HEK293 (cell line): Measurements from ENCODE around the gene TOM1L2.

Experiments used
- HOXA7 ChIP-seq: sonication (generic); formaldehyde crosslinking; IDR thresholded peaks from 2 replicates; pipeline ENCODE4 v1.8.1; 2022; ENCODE audit warnings: missing genetic modification reagents, borderline replicate concordance
- OSR2 ChIP-seq: fragments of 450-650 bp; formaldehyde crosslinking; IDR thresholded peaks from 2 replicates; pipeline ENCODE4 v1.5.1; 2016; ENCODE audit warnings: missing biosample characterization, missing genetic modification characterization
- SCRT1 ChIP-seq: fragments of 450-650 bp; formaldehyde crosslinking; IDR thresholded peaks from 2 replicates; pipeline ENCODE4 v1.5.1; 2016; ENCODE audit warnings: missing biosample characterization, missing genetic modification characterization, borderline replicate concordance
- SP7 ChIP-seq: fragments of 450-650 bp; formaldehyde crosslinking; IDR thresholded peaks from 2 replicates; pipeline ENCODE4 v1.5.1; 2016; ENCODE audit warnings: missing biosample characterization, missing genetic modification characterization
- TCF7L2 ChIP-seq: IDR thresholded peaks from 2 replicates; pipeline ENCODE4 v1.6.1; 2011; ENCODE audit warnings: low read depth, mild to moderate bottlenecking, inconsistent platforms, low read length, moderate library complexity, borderline replicate concordance
- YY2 ChIP-seq: fragments of 450-650 bp; formaldehyde crosslinking; IDR thresholded peaks from 2 replicates; pipeline ENCODE4 v1.5.1; 2016; ENCODE audit warnings: missing biosample characterization, missing genetic modification characterization
- ZFP3 ChIP-seq: fragments of 450-650 bp; formaldehyde crosslinking; IDR thresholded peaks from 2 replicates; pipeline ENCODE4 v1.5.1; 2016; ENCODE audit warnings: low read depth, missing biosample characterization, missing genetic modification characterization
- ZNF114 ChIP-seq: fragments of 450-650 bp; formaldehyde crosslinking; IDR thresholded peaks from 2 replicates; pipeline ENCODE4 v1.5.0; 2017; ENCODE audit warnings: missing biosample characterization, missing genetic modification characterization
- ZNF121 ChIP-seq: fragments of 450-650 bp; formaldehyde crosslinking; IDR thresholded peaks from 2 replicates; pipeline ENCODE4 v1.5.1; 2016; ENCODE audit warnings: missing biosample characterization, missing genetic modification characterization
- ZNF132 ChIP-seq: fragments of 450-650 bp; formaldehyde crosslinking; IDR thresholded peaks from 2 replicates; pipeline ENCODE4 v1.5.1; 2017; ENCODE audit warnings: missing biosample characterization, missing genetic modification characterization, borderline replicate concordance
- ZNF155 ChIP-seq: fragments of 450-650 bp; formaldehyde crosslinking; IDR thresholded peaks from 2 replicates; pipeline ENCODE4 v1.5.1; 2016; ENCODE audit warnings: missing biosample characterization, missing genetic modification characterization
- ZNF184 ChIP-seq: fragments of 450-650 bp; IDR thresholded peaks from 2 replicates; pipeline ENCODE4 v1.5.1; 2018; ENCODE audit warnings: missing biosample characterization, mild to moderate bottlenecking, missing genetic modification characterization
- ZNF2 ChIP-seq: fragments of 450-650 bp; formaldehyde crosslinking; IDR thresholded peaks from 2 replicates; pipeline ENCODE4 v1.5.1; 2016; ENCODE audit warnings: missing biosample characterization, missing genetic modification characterization
- ZNF311 ChIP-seq: fragments of 450-650 bp; formaldehyde crosslinking; IDR thresholded peaks from 2 replicates; pipeline ENCODE4 v1.5.1; 2017; ENCODE audit warnings: missing biosample characterization, missing genetic modification characterization, borderline replicate concordance
- ZNF335 ChIP-seq: fragments of 450-650 bp; formaldehyde crosslinking; conservative IDR thresholded peaks from 2 replicates; pipeline ENCODE4 v1.5.1; 2016; ENCODE audit warnings: missing biosample characterization, missing genetic modification characterization
- ZNF366 ChIP-seq: fragments of 450-650 bp; formaldehyde crosslinking; conservative IDR thresholded peaks from 2 replicates; pipeline ENCODE4 v1.5.1; 2016; ENCODE audit warnings: missing biosample characterization, missing genetic modification characterization
- ZNF416 ChIP-seq: fragments of 450-650 bp; formaldehyde crosslinking; IDR thresholded peaks from 2 replicates; pipeline ENCODE4 v1.5.1; 2016; ENCODE audit warnings: missing biosample characterization, missing genetic modification characterization
- ZNF596 ChIP-seq: fragments of 450-650 bp; IDR thresholded peaks from 2 replicates; pipeline ENCODE4 v1.5.0; 2018; ENCODE audit warnings: missing biosample characterization, mild to moderate bottlenecking, missing genetic modification characterization, moderate library complexity
- ZNF791 ChIP-seq: fragments of 450-650 bp; formaldehyde crosslinking; IDR thresholded peaks from 2 replicates; pipeline ENCODE4 v1.5.1; 2016; ENCODE audit warnings: missing biosample characterization, missing genetic modification characterization
- ZSCAN16 ChIP-seq: fragments of 450-650 bp; formaldehyde crosslinking; IDR thresholded peaks from 2 replicates; pipeline ENCODE4 v1.5.1; 2016; ENCODE audit warnings: missing biosample characterization, missing genetic modification characterization
- TF ChIP-seq, protein P1 (sequence below): fragments of 450-650 bp; formaldehyde crosslinking; IDR thresholded peaks from 2 replicates; pipeline ENCODE4 v1.5.1; 2016; ENCODE audit warnings: missing biosample characterization, missing genetic modification characterization
- TF ChIP-seq, protein P2 (sequence below): fragments of 450-650 bp; formaldehyde crosslinking; IDR thresholded peaks from 2 replicates; pipeline ENCODE4 v1.5.1; 2016; ENCODE audit warnings: missing biosample characterization, missing genetic modification characterization, borderline replicate concordance
- TF ChIP-seq, protein P3 (sequence below): fragments of 450-650 bp; formaldehyde crosslinking; IDR thresholded peaks from 2 replicates; pipeline ENCODE4 v1.5.1; 2017; ENCODE audit warnings: missing biosample characterization, missing genetic modification characterization
- TF ChIP-seq, protein P4 (sequence below): fragments of 450-650 bp; formaldehyde crosslinking; optimal IDR thresholded peaks from 2 replicates; pipeline ENCODE3; 2016; ENCODE audit warnings: missing biosample characterization, mild to moderate bottlenecking, missing genetic modification characterization
- TF ChIP-seq, protein P5 (sequence below): fragments of 450-650 bp; formaldehyde crosslinking; IDR thresholded peaks from 2 replicates; pipeline ENCODE4 v1.5.1; 2016; ENCODE audit warnings: missing biosample characterization, missing genetic modification characterization
- TF ChIP-seq, protein P6 (sequence below): fragments of 450-650 bp; formaldehyde crosslinking; IDR thresholded peaks from 2 replicates; pipeline ENCODE4 v1.5.1; 2016; ENCODE audit warnings: missing biosample characterization, missing genetic modification characterization, borderline replicate concordance
- TF ChIP-seq, protein P7 (sequence below): fragments of 450-650 bp; formaldehyde crosslinking; IDR thresholded peaks from 2 replicates; pipeline ENCODE4 v1.5.1; 2017; ENCODE audit warnings: missing biosample characterization, missing genetic modification characterization

Gene TOM1L2

DNA sequence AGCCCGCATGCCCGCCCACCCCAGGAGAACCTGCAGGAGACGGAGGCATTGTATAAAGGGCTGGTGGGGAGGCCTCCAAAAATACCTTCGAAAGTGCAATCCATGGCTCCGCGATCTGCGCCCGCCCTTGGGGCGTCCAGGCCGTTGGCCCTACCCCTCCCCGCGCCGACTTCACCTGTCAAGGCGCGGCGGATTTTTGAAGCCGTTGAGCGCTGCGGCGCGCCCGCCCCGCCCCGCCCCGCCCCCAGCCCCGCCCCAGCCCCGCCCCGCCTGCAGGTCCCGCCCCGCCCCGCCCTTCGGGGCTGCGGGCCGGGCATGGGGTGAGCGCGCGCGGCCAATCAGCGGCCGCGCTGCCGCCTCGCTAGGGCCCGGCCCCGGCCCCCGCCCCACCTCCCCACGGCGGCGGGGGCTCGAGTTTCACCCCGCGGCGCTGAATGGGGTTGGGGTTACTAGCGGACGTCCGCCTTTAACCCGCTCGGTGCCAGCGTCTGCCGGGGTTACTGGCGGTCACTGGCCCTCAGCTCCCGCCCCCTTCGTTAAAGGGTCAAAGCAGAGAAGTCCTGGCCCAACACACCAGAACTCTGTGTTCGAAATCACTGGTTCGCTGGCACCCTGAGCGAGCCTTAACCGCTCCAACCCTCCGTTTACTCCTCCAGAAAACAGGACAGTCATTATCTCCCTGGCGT lies 148.6 kb downstream of the TOM1L2 start (continued):
- TF ChIP-seq SCRT1 (tag by site-specific recombination) (no peak), ZNF791 (no peak), SP7 (peak; percentile 93), ZNF155 (tag by site-specific recombination) (no peak), ZNF184 (tag by site-specific recombination) (no peak), ZNF335 (tag by site-specific recombination) (0 out of 2 replicates have a peak, but pooled peaks have one; percentile 34), ZNF366 (peak; percentile 76), ZNF132 (no peak), ZNF121 (tag by site-specific recombination) (0 out of 2 replicates have a peak, but pooled peaks have one; percentile 32), YY2 (tag by site-specific recombination) (no peak), ZNF311 (tag by site-specific recombination) (no peak), ZFP3 (tag by site-specific recombination) (no peak), OSR2 (peak; percentile 79), ZNF416 (tag by site-specific recombination) (no peak), ZNF114 (no peak), ZNF596 (tag by site-specific recombination) (no peak), ZSCAN16 (tag by site-specific recombination) (no peak), ZNF2 (tag by site-specific recombination) (no peak), HOXA7 (CRISPR knock-in tag) (no peak), TCF7L2 (no peak)
- TF ChIP-seq, protein P1, sequence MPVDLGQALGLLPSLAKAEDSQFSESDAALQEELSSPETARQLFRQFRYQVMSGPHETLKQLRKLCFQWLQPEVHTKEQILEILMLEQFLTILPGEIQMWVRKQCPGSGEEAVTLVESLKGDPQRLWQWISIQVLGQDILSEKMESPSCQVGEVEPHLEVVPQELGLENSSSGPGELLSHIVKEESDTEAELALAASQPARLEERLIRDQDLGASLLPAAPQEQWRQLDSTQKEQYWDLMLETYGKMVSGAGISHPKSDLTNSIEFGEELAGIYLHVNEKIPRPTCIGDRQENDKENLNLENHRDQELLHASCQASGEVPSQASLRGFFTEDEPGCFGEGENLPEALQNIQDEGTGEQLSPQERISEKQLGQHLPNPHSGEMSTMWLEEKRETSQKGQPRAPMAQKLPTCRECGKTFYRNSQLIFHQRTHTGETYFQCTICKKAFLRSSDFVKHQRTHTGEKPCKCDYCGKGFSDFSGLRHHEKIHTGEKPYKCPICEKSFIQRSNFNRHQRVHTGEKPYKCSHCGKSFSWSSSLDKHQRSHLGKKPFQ (tag by site-specific recombination) = no peak
- TF ChIP-seq, protein P2, sequence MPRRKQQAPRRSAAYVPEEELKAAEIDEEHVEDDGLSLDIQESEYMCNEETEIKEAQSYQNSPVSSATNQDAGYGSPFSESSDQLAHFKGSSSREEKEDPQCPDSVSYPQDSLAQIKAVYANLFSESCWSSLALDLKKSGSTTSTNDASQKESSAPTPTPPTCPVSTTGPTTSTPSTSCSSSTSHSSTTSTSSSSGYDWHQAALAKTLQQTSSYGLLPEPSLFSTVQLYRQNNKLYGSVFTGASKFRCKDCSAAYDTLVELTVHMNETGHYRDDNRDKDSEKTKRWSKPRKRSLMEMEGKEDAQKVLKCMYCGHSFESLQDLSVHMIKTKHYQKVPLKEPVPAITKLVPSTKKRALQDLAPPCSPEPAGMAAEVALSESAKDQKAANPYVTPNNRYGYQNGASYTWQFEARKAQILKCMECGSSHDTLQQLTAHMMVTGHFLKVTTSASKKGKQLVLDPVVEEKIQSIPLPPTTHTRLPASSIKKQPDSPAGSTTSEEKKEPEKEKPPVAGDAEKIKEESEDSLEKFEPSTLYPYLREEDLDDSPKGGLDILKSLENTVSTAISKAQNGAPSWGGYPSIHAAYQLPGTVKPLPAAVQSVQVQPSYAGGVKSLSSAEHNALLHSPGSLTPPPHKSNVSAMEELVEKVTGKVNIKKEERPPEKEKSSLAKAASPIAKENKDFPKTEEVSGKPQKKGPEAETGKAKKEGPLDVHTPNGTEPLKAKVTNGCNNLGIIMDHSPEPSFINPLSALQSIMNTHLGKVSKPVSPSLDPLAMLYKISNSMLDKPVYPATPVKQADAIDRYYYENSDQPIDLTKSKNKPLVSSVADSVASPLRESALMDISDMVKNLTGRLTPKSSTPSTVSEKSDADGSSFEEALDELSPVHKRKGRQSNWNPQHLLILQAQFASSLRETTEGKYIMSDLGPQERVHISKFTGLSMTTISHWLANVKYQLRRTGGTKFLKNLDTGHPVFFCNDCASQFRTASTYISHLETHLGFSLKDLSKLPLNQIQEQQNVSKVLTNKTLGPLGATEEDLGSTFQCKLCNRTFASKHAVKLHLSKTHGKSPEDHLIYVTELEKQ = no peak
- TF ChIP-seq, protein P3, sequence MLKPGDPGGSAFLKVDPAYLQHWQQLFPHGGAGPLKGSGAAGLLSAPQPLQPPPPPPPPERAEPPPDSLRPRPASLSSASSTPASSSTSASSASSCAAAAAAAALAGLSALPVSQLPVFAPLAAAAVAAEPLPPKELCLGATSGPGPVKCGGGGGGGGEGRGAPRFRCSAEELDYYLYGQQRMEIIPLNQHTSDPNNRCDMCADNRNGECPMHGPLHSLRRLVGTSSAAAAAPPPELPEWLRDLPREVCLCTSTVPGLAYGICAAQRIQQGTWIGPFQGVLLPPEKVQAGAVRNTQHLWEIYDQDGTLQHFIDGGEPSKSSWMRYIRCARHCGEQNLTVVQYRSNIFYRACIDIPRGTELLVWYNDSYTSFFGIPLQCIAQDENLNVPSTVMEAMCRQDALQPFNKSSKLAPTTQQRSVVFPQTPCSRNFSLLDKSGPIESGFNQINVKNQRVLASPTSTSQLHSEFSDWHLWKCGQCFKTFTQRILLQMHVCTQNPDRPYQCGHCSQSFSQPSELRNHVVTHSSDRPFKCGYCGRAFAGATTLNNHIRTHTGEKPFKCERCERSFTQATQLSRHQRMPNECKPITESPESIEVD (tag by site-specific recombination) = no peak
- TF ChIP-seq, protein P4, sequence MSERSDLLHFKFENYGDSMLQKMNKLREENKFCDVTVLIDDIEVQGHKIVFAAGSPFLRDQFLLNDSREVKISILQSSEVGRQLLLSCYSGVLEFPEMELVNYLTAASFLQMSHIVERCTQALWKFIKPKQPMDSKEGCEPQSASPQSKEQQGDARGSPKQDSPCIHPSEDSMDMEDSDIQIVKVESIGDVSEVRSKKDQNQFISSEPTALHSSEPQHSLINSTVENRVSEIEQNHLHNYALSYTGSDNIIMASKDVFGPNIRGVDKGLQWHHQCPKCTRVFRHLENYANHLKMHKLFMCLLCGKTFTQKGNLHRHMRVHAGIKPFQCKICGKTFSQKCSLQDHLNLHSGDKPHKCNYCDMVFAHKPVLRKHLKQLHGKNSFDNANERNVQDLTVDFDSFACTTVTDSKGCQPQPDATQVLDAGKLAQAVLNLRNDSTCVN = peak; percentile 61
- TF ChIP-seq, protein P5, sequence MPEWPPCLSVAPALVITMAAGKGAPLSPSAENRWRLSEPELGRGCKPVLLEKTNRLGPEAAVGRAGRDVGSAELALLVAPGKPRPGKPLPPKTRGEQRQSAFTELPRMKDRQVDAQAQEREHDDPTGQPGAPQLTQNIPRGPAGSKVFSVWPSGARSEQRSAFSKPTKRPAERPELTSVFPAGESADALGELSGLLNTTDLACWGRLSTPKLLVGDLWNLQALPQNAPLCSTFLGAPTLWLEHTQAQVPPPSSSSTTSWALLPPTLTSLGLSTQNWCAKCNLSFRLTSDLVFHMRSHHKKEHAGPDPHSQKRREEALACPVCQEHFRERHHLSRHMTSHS (tag by site-specific recombination) = no peak
- TF ChIP-seq, protein P6, sequence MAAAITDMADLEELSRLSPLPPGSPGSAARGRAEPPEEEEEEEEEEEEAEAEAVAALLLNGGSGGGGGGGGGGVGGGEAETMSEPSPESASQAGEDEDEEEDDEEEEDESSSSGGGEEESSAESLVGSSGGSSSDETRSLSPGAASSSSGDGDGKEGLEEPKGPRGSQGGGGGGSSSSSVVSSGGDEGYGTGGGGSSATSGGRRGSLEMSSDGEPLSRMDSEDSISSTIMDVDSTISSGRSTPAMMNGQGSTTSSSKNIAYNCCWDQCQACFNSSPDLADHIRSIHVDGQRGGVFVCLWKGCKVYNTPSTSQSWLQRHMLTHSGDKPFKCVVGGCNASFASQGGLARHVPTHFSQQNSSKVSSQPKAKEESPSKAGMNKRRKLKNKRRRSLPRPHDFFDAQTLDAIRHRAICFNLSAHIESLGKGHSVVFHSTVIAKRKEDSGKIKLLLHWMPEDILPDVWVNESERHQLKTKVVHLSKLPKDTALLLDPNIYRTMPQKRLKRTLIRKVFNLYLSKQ = no peak
- TF ChIP-seq, protein P7, sequence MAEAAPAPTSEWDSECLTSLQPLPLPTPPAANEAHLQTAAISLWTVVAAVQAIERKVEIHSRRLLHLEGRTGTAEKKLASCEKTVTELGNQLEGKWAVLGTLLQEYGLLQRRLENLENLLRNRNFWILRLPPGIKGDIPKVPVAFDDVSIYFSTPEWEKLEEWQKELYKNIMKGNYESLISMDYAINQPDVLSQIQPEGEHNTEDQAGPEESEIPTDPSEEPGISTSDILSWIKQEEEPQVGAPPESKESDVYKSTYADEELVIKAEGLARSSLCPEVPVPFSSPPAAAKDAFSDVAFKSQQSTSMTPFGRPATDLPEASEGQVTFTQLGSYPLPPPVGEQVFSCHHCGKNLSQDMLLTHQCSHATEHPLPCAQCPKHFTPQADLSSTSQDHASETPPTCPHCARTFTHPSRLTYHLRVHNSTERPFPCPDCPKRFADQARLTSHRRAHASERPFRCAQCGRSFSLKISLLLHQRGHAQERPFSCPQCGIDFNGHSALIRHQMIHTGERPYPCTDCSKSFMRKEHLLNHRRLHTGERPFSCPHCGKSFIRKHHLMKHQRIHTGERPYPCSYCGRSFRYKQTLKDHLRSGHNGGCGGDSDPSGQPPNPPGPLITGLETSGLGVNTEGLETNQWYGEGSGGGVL (tag by site-specific recombination) = no peak
